Tibial artery (tissue), 4 donors: Measurements from ENCODE around the gene TRA2B.
"Not testable (repeated sequence)": the region's sequence is repeated elsewhere in the genome, so short reads cannot be mapped to it uniquely, and the experiment has no call there.

Experiments
- DNase-seq, 2 donors: peaks; one replicate each; pipeline ENCODE4 v3.0.0-alpha.2; 2019
- H3K27ac ChIP-seq, 2 donors: fragments of 200-600 bp; sonication (generic) in 1 of 2; 1 replicate in 1 of 2; 2 replicates in 1 of 2; pipeline ENCODE4 v1.5.1; 2018 to 2019; ENCODE audit warnings: mild to moderate bottlenecking in 1 of 2
- H3K27me3 ChIP-seq, 2 donors: fragments of 200-600 bp; sonication (generic) in 1 of 2; one replicate each; pipeline versions ENCODE4 v1.5.1 to v1.6.0; 2016 to 2019
- H3K36me3 ChIP-seq, 3 donors: fragments of 200-600 bp; sonication (generic) in 2 of 3; one replicate each; pipeline ENCODE4 v1.5.1; 2016 to 2019; ENCODE audit warnings: mild to moderate bottlenecking in 2 of 3
- H3K4me1 ChIP-seq, 4 donors: fragments of 200-600 bp; sonication (generic) in 2 of 4; 1 replicate in 3 of 4; 2 replicates in 1 of 4; pipeline ENCODE4 v1.5.1; 2016 to 2019
- H3K4me3 ChIP-seq, 2 donors: fragments of 200-600 bp; sonication (generic) in 1 of 2; 1 replicate in 1 of 2; 2 replicates in 1 of 2; pipeline ENCODE4 v1.5.1; 2018 to 2019; ENCODE audit warnings: mild to moderate bottlenecking in 2 of 2
- H3K9me3 ChIP-seq, 3 donors: fragments of 200-600 bp; sonication (generic) in 1 of 3; one replicate each; pipeline ENCODE4 v1.5.1; 2016 to 2019
- CTCF ChIP-seq, 2 experiments: fragments of 200-600 bp in 1 of 2; fragments of 450-650 bp in 1 of 2; IDR thresholded peaks; one replicate each; pipeline ENCODE4 v1.5.1; 2017 to 2019; ENCODE audit warnings: antibody characterized with exemption in 2 of 2, mild to moderate bottlenecking in 1 of 2, moderate library complexity in 1 of 2
- intact Hi-C: fragments of 100-400 bp; cut with DNase I; formaldehyde crosslinking; loops from one replicate; pipeline ENCODE4 v1.15.0; 2023; ENCODE audit warnings: low total_unique reads

Gene TRA2B

GRCh38 chr3:185909913-185910312, 27.9 kb downstream of the TRA2B start:
- intact Hi-C loops, H3K27me3 ChIP-seq, H3K4me3 ChIP-seq, H3K27ac ChIP-seq, H3K4me1 ChIP-seq, H3K9me3 ChIP-seq, DNase-seq: not testable (repeated sequence)
- H3K36me3 ChIP-seq = peaks cover 12 to 18% (median 15%) of the 10 kb centered on the region in 3 donors

GRCh38 chr3:185900228-185900627, 37.6 kb downstream of the TRA2B start:
- H3K36me3 ChIP-seq = no peaks in the 10 kb centered on the region
- DNase-seq = no peak
- TF ChIP-seq CTCF (IDR thresholded peaks at IDR 0.05) = no peak
- intact Hi-C loops = no loop called here
- H3K9me3 ChIP-seq = no peaks in the 10 kb centered on the region
- H3K4me1 ChIP-seq = no peaks in the 10 kb centered on the region
- H3K4me3 ChIP-seq = no peak overlapping the region
- no peaks in the 10 kb centered on the region for H3K27me3 ChIP-seq
- H3K27ac ChIP-seq = no peak overlapping the region

- Histone ChIP-seq H3K36me3 (no peaks in the 10 kb centered on the region), H3K9me3 (no peaks in the 10 kb centered on the region), H3K27me3 (no peaks in the 10 kb centered on the region), H3K4me1 (no peaks in the 10 kb centered on the region), H3K27ac (no peak overlapping the region), H3K4me3 (no peak overlapping the region)
- intact Hi-C loops = no loop called here
- TF ChIP-seq CTCF (IDR thresholded peaks at IDR 0.05) = no peak
- DNase-seq = no peak
These were observed 41.2 kb downstream of the TRA2B start for GRCh38 chr3:185896636-185897035.

GRCh38 chr3:185887066-185887465, 50.7 kb downstream of the TRA2B start:
- Histone ChIP-seq H3K27ac (no peak overlapping the region), H3K9me3 (no peaks in the 10 kb centered on the region), H3K4me1 (no peaks in the 10 kb centered on the region), H3K4me3 (no peak overlapping the region), H3K36me3 (no peaks in the 10 kb centered on the region), H3K27me3 (no peaks in the 10 kb centered on the region)
- no peak for TF ChIP-seq CTCF (IDR thresholded peaks at IDR 0.05)
- intact Hi-C loops = no loop called here
- DNase-seq = no peak

GRCh38 chr3:185884641-185885040, 53.2 kb downstream of the TRA2B start:
- Histone ChIP-seq H3K36me3 (no peaks in the 10 kb centered on the region), H3K4me1 (no peaks in the 10 kb centered on the region), H3K27ac (no peak overlapping the region), H3K4me3 (no peak overlapping the region), H3K27me3 (no peaks in the 10 kb centered on the region), H3K9me3 (no peaks in the 10 kb centered on the region)
- TF ChIP-seq CTCF (IDR thresholded peaks at IDR 0.05) = no peak
- intact Hi-C loops = no loop called here
- DNase-seq = no peak

- no peak overlapping the region for H3K27ac ChIP-seq
- no peaks in the 10 kb centered on the region for H3K9me3 ChIP-seq
- no peaks in the 10 kb centered on the region for H3K4me1 ChIP-seq
- intact Hi-C loops = no loop called here
- DNase-seq = no peak
- no peak overlapping the region for H3K4me3 ChIP-seq
- H3K27me3 ChIP-seq = peaks cover 0 to 7% of the 10 kb centered on the region in 2 donors
- no peak for TF ChIP-seq CTCF (IDR thresholded peaks at IDR 0.05)
- no peaks in the 10 kb centered on the region for H3K36me3 ChIP-seq
These were observed 55.9 kb downstream of the TRA2B start for GRCh38 chr3:185881926-185882325.
